Measurements from ENCODE around the gene SFN. TPM values are rescaled to one million over a fixed set of nuclear protein-coding genes. Genes with fewer than 3 reads are reported as not detected.
A peak's percentile ranks its signal among the peaks of the same experiment; 100 is the strongest.

SFN gene
- total RNA-seq, 2 experiments from 2014 or later = 0.47 to 0.59 TPM

DNA sequence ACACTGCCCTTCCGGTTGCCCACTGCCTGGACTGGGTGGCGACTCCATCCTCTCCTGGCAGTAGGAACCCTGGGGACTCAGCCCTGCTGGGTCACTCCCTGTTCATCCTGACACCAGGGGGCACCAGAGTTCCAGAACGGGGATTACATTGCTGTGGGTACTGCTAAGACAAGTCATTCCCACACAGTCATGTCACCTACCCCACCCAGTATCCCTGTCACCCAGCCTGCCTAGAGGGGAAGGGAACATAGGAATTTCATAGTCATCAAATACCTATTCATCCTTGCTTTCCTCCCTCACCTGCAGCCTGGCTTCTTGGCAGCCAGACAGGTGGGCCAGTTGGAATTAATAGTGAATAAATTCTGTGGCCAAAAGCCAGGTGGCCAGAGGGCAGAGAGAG, 9.8 kb upstream of the SFN start:
- Mint-ChIP-seq H3K9me3 (no peaks in the 10 kb centered on the region), H3K4me1 (ENCODE audit: low read depth) (no peaks in the 10 kb centered on the region), H3K27ac (no peak overlapping the region), H3K27me3 (no peaks in the 10 kb centered on the region), H3K4me3 (no peak overlapping the region), H3K36me3 (ENCODE audit: low read depth) (peaks cover 47% of the 10 kb centered on the region)
- intact Hi-C loops (cut with micrococcal nuclease) = loop anchor here (5.0 kb wide), 1 partner anchor 34 kb away; no protein-coding TSS in a partner anchor
- peak; percentile 82 for DNase-seq
- ChIA-PET POLR2A (no interaction called here), CTCF (interaction anchor here (1.5 kb wide), 1 partner anchor 30 kb away, joined by 3 read pairs; no protein-coding TSS in a partner anchor)
- TF ChIP-seq, protein P1, sequence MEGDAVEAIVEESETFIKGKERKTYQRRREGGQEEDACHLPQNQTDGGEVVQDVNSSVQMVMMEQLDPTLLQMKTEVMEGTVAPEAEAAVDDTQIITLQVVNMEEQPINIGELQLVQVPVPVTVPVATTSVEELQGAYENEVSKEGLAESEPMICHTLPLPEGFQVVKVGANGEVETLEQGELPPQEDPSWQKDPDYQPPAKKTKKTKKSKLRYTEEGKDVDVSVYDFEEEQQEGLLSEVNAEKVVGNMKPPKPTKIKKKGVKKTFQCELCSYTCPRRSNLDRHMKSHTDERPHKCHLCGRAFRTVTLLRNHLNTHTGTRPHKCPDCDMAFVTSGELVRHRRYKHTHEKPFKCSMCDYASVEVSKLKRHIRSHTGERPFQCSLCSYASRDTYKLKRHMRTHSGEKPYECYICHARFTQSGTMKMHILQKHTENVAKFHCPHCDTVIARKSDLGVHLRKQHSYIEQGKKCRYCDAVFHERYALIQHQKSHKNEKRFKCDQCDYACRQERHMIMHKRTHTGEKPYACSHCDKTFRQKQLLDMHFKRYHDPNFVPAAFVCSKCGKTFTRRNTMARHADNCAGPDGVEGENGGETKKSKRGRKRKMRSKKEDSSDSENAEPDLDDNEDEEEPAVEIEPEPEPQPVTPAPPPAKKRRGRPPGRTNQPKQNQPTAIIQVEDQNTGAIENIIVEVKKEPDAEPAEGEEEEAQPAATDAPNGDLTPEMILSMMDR (IDR thresholded peaks at IDR 0.05) = peak; percentile 76
- peak; percentile 72 for ATAC-seq

DNA sequence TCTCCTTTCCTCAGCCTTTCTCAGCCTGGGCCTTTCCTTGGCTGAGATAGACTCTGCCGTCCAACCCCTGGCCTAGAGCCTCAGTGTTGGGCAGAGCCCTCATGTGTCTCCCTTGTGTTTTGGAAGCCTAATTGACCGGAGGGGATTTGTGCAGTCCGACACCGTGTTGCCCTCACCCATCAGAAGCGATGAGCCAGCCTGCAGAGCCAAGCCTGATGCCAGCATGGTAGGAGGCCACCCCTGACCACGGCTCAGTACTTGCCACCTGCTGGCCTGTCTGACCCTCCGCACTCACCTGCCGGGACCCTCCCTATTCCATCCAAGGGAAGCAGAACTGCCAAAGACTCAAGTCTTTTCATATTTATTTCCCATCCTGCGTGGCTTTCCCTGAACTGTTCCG, 9.3 kb upstream of the SFN start:
- Mint-ChIP-seq H3K27me3 (no peaks in the 10 kb centered on the region), H3K36me3 (ENCODE audit: low read depth) (peaks cover 43% of the 10 kb centered on the region), H3K9me3 (no peaks in the 10 kb centered on the region), H3K4me3 (no peak overlapping the region), H3K4me1 (ENCODE audit: low read depth) (no peaks in the 10 kb centered on the region), H3K27ac (no peak overlapping the region)
- CTCF ChIA-PET = interaction anchor here (1.5 kb wide), 1 partner anchor 30 kb away, joined by 3 read pairs; no protein-coding TSS in a partner anchor
- POLR2A ChIA-PET = no interaction called here
- intact Hi-C loops (cut with micrococcal nuclease) = loop anchor here (5.0 kb wide), 1 partner anchor 34 kb away; no protein-coding TSS in a partner anchor
- no peak for DNase-seq
- ATAC-seq = no peak
- TF ChIP-seq, protein P1 (IDR thresholded peaks at IDR 0.05) = no peak

DNA sequence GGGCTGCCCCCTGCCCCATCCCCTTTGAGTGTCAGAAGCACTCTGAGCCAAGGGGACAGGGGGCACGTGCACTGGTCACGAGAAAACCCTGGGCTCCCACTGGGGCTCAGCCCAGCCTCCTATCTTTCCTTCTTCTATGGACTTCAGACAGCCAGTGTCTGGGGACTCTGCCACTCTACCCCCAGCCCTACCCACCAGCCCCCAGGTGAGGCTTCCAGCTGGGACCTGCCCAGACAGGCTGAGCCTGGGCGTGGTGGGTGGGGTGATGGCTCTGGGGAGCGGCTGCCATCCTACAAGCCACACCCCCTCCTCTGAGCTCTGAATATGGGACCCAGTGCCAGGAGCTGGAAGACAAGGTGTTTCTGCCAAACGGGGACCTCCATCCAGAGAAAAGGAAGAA, 8.0 kb upstream of the SFN start:
- CTCF ChIA-PET = interaction anchor here (1.2 to 2.0 kb wide), 4 partner anchors 21 to 45 kb away, joined by 3 to 6 read pairs (median 4); no protein-coding TSS in a partner anchor

DNA sequence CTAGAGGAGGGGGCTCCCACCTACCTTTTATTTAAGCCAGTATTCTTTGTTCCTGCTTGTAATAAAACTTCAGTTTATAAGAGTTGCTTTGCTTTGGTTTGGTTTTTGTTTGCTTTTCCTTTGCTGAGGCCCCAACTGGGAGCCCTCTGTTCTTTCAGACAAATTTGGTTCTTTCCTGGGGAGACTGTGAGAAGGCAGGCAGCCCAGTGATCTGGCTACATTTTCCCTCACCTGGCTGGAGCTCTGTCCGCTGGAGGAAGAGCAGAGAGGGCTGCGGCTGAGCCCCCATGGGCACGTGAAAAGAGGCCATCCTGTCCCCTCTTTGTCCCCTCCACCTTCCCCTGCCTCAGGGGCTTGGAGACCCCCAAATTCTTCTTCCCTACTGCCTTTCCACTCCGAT, 7.3 kb upstream of the SFN start:
- ATAC-seq = no peak
- no peak overlapping the region for H3K27ac Mint-ChIP-seq

More for the DNA sequence above, 8.0 kb upstream of the SFN start:
- TF ChIP-seq, protein P1 (IDR thresholded peaks at IDR 0.05) = no peak
- Mint-ChIP-seq H3K27ac (no peak overlapping the region), H3K9me3 (no peaks in the 10 kb centered on the region), H3K27me3 (no peaks in the 10 kb centered on the region), H3K36me3 (ENCODE audit: low read depth) (peaks cover 34% of the 10 kb centered on the region), H3K4me1 (ENCODE audit: low read depth) (no peaks in the 10 kb centered on the region), H3K4me3 (no peak overlapping the region)
- DNase-seq (no peak), ATAC-seq (no peak)
- POLR2A ChIA-PET = interaction anchor here (1.1 to 2.9 kb wide), 2 partner anchors 10 to 21 kb away, joined by 3 to 13 read pairs; no protein-coding TSS in a partner anchor
- intact Hi-C loops (cut with micrococcal nuclease) = loop anchor here (5.0 kb wide), 1 partner anchor 32 kb away; no protein-coding TSS in a partner anchor

DNA sequence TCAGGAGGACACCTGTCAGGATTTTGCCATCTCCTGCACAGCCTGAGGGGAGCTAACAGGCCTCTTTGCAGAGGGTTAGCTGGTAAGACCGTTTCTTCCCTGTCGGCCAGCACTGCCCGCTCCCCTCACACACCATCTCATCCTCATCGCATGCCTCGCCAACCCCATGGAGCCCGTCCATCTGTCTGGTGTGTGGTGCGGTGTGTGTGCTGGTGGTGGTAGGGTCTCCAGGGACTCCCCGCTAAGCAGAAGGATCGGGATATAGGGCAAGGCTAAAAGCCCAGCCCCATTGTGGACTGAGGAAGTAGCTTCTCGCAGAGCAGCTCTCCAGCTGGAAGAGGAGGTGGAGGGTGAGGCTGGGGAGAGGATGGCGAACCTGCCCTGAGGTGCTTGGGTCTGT, 6.8 kb upstream of the SFN start:
- no peak for ATAC-seq
- intact Hi-C loops (cut with micrococcal nuclease) = no loop called here
- ChIA-PET CTCF (interaction anchor here (1.4 to 2.0 kb wide), 3 partner anchors 9 to 23 kb away, joined by 5 to 7 read pairs (median 6); no protein-coding TSS in a partner anchor), POLR2A (interaction anchor here (0.7 to 2.9 kb wide), 6 partner anchors 9 to 35 kb away, joined by 3 to 13 read pairs (median 4); no protein-coding TSS in a partner anchor)
- no peak for DNase-seq
- H3K36me3 Mint-ChIP-seq (ENCODE audit: low read depth) = peaks cover 27% of the 10 kb centered on the region
- H3K4me1 Mint-ChIP-seq (ENCODE audit: low read depth) = no peaks in the 10 kb centered on the region
- no peak overlapping the region for H3K4me3 Mint-ChIP-seq
- no peaks in the 10 kb centered on the region for H3K27me3 Mint-ChIP-seq
- TF ChIP-seq, protein P1 (IDR thresholded peaks at IDR 0.05) = no peak
- no peak overlapping the region for H3K27ac Mint-ChIP-seq
- no peaks in the 10 kb centered on the region for H3K9me3 Mint-ChIP-seq

More for the DNA sequence above, 7.3 kb upstream of the SFN start:
- ChIA-PET POLR2A (interaction anchor here (0.7 to 2.9 kb wide), 4 partner anchors 9 to 26 kb away, joined by 3 to 13 read pairs (median 4); no protein-coding TSS in a partner anchor), CTCF (interaction anchor here (1.2 to 2.0 kb wide), 4 partner anchors 10 to 46 kb away, joined by 3 to 7 read pairs (median 6); no protein-coding TSS in a partner anchor)
- Mint-ChIP-seq H3K4me1 (ENCODE audit: low read depth) (no peaks in the 10 kb centered on the region), H3K27me3 (no peaks in the 10 kb centered on the region), H3K4me3 (no peak overlapping the region), H3K9me3 (no peaks in the 10 kb centered on the region), H3K36me3 (ENCODE audit: low read depth) (peaks cover 27% of the 10 kb centered on the region)
- TF ChIP-seq, protein P1 (IDR thresholded peaks at IDR 0.05) = no peak
- intact Hi-C loops (cut with micrococcal nuclease) = no loop called here
- DNase-seq = no peak

Measured in activated CD8-positive, alpha-beta T cell treated with anti-CD3 and anti-CD28 coated beads for 36 hours (primary cell).